Sigmoid colon (tissue), 7 donors: ENCODE results near the gene ZNF683. TPM values are rescaled to one million over a fixed set of nuclear protein-coding genes. Genes with fewer than 3 reads are reported as not detected.

Experiments used
- DNase-seq: peaks from one replicate; pipeline ENCODE4 v3.0.0-alpha.2; 2019
- H3K27ac ChIP-seq, 4 donors: fragments of 200-600 bp; sonication (generic); one replicate each; pipeline ENCODE4 v1.5.1; 2016 to 2019; ENCODE audit warnings: mild to moderate bottlenecking in 1 of 4
- H3K27me3 ChIP-seq, 3 donors: fragments of 200-600 bp; sonication (generic); one replicate each; pipeline ENCODE4 v1.5.1; 2019; ENCODE audit warnings: mild to moderate bottlenecking in 1 of 3
- H3K36me3 ChIP-seq, 4 donors: fragments of 200-600 bp; sonication (generic); one replicate each; pipeline ENCODE4 v1.5.1; 2016 to 2019
- H3K4me1 ChIP-seq, 4 donors: fragments of 200-600 bp; sonication (generic); one replicate each; pipeline ENCODE4 v1.5.1; 2017 to 2019
- H3K4me3 ChIP-seq, 4 donors: fragments of 200-600 bp; sonication (generic); one replicate each; pipeline ENCODE4 v1.5.1; 2017 to 2019; ENCODE audit warnings: mild to moderate bottlenecking in 2 of 4, moderate library complexity in 1 of 4
- H3K9me3 ChIP-seq, 4 donors: fragments of 200-600 bp in 3 of 4; sonication (generic) in 3 of 4; one replicate each; pipeline versions ENCODE4 v1.5.1 to v1.6.1; 2013 to 2019
- CTCF ChIP-seq, 4 experiments: fragments of 450-650 bp in 3 of 4; fragments of 200-600 bp in 1 of 4; IDR thresholded peaks; one replicate each; pipeline ENCODE4 v1.5.1; 2016 to 2019; ENCODE audit warnings: antibody characterized with exemption in 4 of 4, mild to moderate bottlenecking in 3 of 4, moderate library complexity in 2 of 4
- EP300 ChIP-seq, 4 donors: sonication (generic); formaldehyde crosslinking; IDR thresholded peaks; one replicate each; pipeline ENCODE4 v1.6.1; 2017; ENCODE audit warnings: antibody characterized with exemption in 4 of 4
- POLR2A ChIP-seq, 2 donors: fragments of 450-650 bp; IDR thresholded peaks; one replicate each; pipeline ENCODE4 v1.6.1; 2016; ENCODE audit warnings: antibody characterized with exemption in 2 of 2, mild to moderate bottlenecking in 2 of 2, moderate library complexity in 2 of 2
- POLR2AphosphoS5 ChIP-seq, 4 donors: sonication (generic); formaldehyde crosslinking; IDR thresholded peaks; one replicate each; pipeline ENCODE4 v1.6.1; 2017; ENCODE audit warnings: antibody characterized with exemption in 4 of 4
- WGBS, 2 donors: extraction: QIAGEN DNeasy Blood & Tissue Kit; methylation state at CpG; one replicate each; pipeline ENCODE4 v1.1.7; 2013; 5-methylcytosine and 5-hydroxymethylcytosine counted together
- intact Hi-C: fragments of 100-400 bp; cut with DNase I; formaldehyde crosslinking; loops from one replicate; pipeline ENCODE4 v1.15.1; 2023
- polyA plus RNA-seq, 3 donors: library from polyadenylated mRNA; stranded (reverse); fragments of 200-250 nt; gene quantifications; one replicate each; pipeline ENCODE4 v1.2.3, GENCODE V29; 2013
- total RNA-seq, 4 donors: library from RNA; depleted of rRNA; stranded (reverse); fragments of >200 nt; gene quantifications; one replicate each; pipeline ENCODE4 v1.1.0, GENCODE V29; 2016
- donor health status: healthy with polysubstance abuse.
- donor health status: Bipolar disorder and iron deficiency.
- donor health status: healthy.

The ZNF683 gene
- total and polyA plus RNA-seq, 7 donors: 0.52 TPM; not detected in 6

GRCh38 chr1:26327956-26328362 lies 44.6 kb downstream of the ZNF683 start:
- intact Hi-C loops: loop anchor here (10.0 kb wide), 1 partner anchor 163 kb away; the partner anchor contains the start of genes C1orf232 and ZNF593
- no peaks in the 10 kb centered on the region for H3K36me3 ChIP-seq
- WGBS, 2 donors: 90 to 91% methylated on average over 8 of the region's 8 CpGs

GRCh38 chr1:26324550-26324949 lies 48.0 kb downstream of the ZNF683 start:
- H3K9me3 ChIP-seq: no peaks in the 10 kb centered on the region

More at GRCh38 chr1:26327956-26328362, 44.6 kb downstream of the ZNF683 start:
- Histone ChIP-seq H3K4me1 (no peaks in the 10 kb centered on the region), H3K4me3 (no peak overlapping the region), H3K27ac (no peak overlapping the region), H3K9me3 (no peaks in the 10 kb centered on the region), H3K27me3 (peaks cover 4 to 45% (median 12%) of the 10 kb centered on the region in 3 donors)
- TF ChIP-seq POLR2AphosphoS5 (IDR thresholded peaks at IDR 0.05) (no peak), EP300 (IDR thresholded peaks at IDR 0.05) (no peak)
- no peak for DNase-seq

GRCh38 chr1:26323382-26323781 lies 49.2 kb downstream of the ZNF683 start:
- peaks cover 0 to 4% (median 0%) of the 10 kb centered on the region in 3 donors for H3K27me3 ChIP-seq
- H3K27ac ChIP-seq: no peak overlapping the region
- no peak overlapping the region for H3K4me3 ChIP-seq
- WGBS, 2 donors: 94 to 96% methylated on average over 2 of the region's 2 CpGs
- intact Hi-C loops: loop anchor here (5.0 to 10.0 kb wide), 2 partner anchors 159 to 216 kb away; partner anchors contain the start of genes C1orf232 and ZNF593
- no peaks in the 10 kb centered on the region for H3K36me3 ChIP-seq
- H3K9me3 ChIP-seq: no peaks in the 10 kb centered on the region
- no peak for TF ChIP-seq POLR2AphosphoS5 (IDR thresholded peaks at IDR 0.05)
- no peak for TF ChIP-seq EP300 (IDR thresholded peaks at IDR 0.05)
- TF ChIP-seq CTCF (IDR thresholded peaks at IDR 0.05): no peak
- no peak for TF ChIP-seq POLR2A (IDR thresholded peaks at IDR 0.05)
- peaks cover 0 to 6% (median 5%) of the 10 kb centered on the region in 4 donors for H3K4me1 ChIP-seq
- no peak for DNase-seq

More at GRCh38 chr1:26324550-26324949, 48.0 kb downstream of the ZNF683 start:
- Histone ChIP-seq H3K36me3 (no peaks in the 10 kb centered on the region), H3K4me3 (no peak overlapping the region), H3K27ac (no peak overlapping the region), H3K27me3 (peaks cover 0 to 13% (median 0%) of the 10 kb centered on the region in 3 donors), H3K4me1 (peaks cover 0 to 6% (median 5%) of the 10 kb centered on the region in 4 donors)
- DNase-seq: no peak
- TF ChIP-seq POLR2AphosphoS5 (IDR thresholded peaks at IDR 0.05) (no peak), CTCF (IDR thresholded peaks at IDR 0.05) (no peak), EP300 (IDR thresholded peaks at IDR 0.05) (no peak), POLR2A (IDR thresholded peaks at IDR 0.05) (no peak)
- intact Hi-C loops: loop anchor here (5.0 to 10.0 kb wide), 2 partner anchors 160 to 217 kb away; partner anchors contain the start of genes C1orf232 and ZNF593
- WGBS, 2 donors: 82 to 86% methylated on average over 3 of the region's 3 CpGs

GRCh38 chr1:26322042-26322331 lies 50.6 kb downstream of the ZNF683 start:
- no peak overlapping the region for H3K27ac ChIP-seq
- no peak for DNase-seq
- 72 to 80% methylated on average over 10 of the region's 10 CpGs for WGBS, 2 donors
- H3K4me3 ChIP-seq: no peak overlapping the region
- peaks cover 0 to 6% (median 5%) of the 10 kb centered on the region in 4 donors for H3K4me1 ChIP-seq
- no peak for TF ChIP-seq EP300 (IDR thresholded peaks at IDR 0.05)
- no peak for TF ChIP-seq CTCF (IDR thresholded peaks at IDR 0.05)
- no peak for TF ChIP-seq POLR2AphosphoS5 (IDR thresholded peaks at IDR 0.05)
- no peak for TF ChIP-seq POLR2A (IDR thresholded peaks at IDR 0.05)
- H3K9me3 ChIP-seq: no peaks in the 10 kb centered on the region
- no peaks in the 10 kb centered on the region for H3K27me3 ChIP-seq
- no peaks in the 10 kb centered on the region for H3K36me3 ChIP-seq
- intact Hi-C loops: loop anchor here (5.0 to 10.0 kb wide), 2 partner anchors 157 to 215 kb away; partner anchors contain the start of genes C1orf232 and ZNF593

- peak; percentile 96 for DNase-seq
- H3K27me3 ChIP-seq: no peaks in the 10 kb centered on the region
- H3K27ac ChIP-seq: no peak overlapping the region
- 11 to 15% methylated on average over 16 of the region's 16 CpGs for WGBS, 2 donors
- no peaks in the 10 kb centered on the region for H3K36me3 ChIP-seq
- intact Hi-C loops: loop anchor here (1.0 to 10.0 kb wide), 3 partner anchors 46 to 214 kb away; partner anchors contain the start of genes C1orf232 and ZNF593
- peaks cover 0 to 6% (median 5%) of the 10 kb centered on the region in 4 donors for H3K4me1 ChIP-seq
- no peaks in the 10 kb centered on the region for H3K9me3 ChIP-seq
- H3K4me3 ChIP-seq: no peak overlapping the region
- TF ChIP-seq POLR2AphosphoS5 (IDR thresholded peaks at IDR 0.05): no peak
- TF ChIP-seq CTCF (IDR thresholded peaks at IDR 0.05): peak; percentile 83 to 93 (median 86)
Observed at GRCh38 chr1:26321315-26322041, 51.1 kb downstream of the ZNF683 start.
